ENCODE data around the gene ACSF2. TPM values are rescaled to one million over a fixed set of nuclear protein-coding genes. Genes with fewer than 3 reads are reported as not detected.

Gene ACSF2
- total and polyA plus RNA-seq, 2 donors (not counting 3 experiments of a cell fraction or from before 2014, with no cell fraction given): 33.2 to 37.2 TPM

DNA sequence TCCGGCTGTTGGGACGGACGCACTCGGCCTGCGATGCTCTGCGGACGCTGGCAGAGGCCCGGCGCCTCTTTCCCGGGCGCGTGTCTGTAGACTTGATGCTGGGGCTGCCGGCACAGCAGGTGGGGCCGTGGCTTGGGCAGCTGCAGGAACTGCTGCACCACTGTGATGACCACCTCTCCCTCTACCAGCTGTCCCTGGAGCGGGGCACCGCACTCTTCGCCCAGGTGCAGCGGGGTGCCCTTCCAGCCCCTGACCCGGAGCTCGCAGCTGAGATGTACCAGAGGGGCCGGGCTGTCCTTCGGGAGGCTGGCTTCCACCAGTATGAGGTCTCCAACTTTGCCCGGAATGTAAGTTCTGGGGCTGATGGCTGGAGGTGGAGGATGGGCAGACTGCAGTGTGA is 56.1 kb downstream of the ACSF2 start:
- Histone ChIP-seq H3K36me3 (ENCODE audit: control insufficient read depth in 2 of 2, extremely low read depth in 1 of 2, insufficient read depth in 2 of 2, low read length in 2 of 2) (peaks cover 2 to 13% of the 10 kb centered on the region in 2 experiments), H3K4me2 (ENCODE audit: insufficient read depth, low read length) (no peak overlapping the region), H3K4me1 (ENCODE audit: control insufficient read depth, extremely low read depth, insufficient read depth, low read length) (peaks cover 20% of the 10 kb centered on the region), H3K27ac (ENCODE audit: insufficient read depth, low read depth, low read length) (no peak overlapping the region), H3K9me1 (replicated peaks; ENCODE audit: control insufficient read depth, extremely low read depth, insufficient read depth, low read length) (no peaks in the 10 kb centered on the region), H3K4me3 (replicated peaks in 1 of 3; ENCODE audit: insufficient read depth in 1 of 3, low read depth in 1 of 3, low read length in 3 of 3) (no peak overlapping the region), H3K79me2 (ENCODE audit: control insufficient read depth, insufficient read depth, low read length) (peaks cover 8% of the 10 kb centered on the region), H3K9ac (replicated peaks; ENCODE audit: extremely low read depth, insufficient read depth, low read length) (no peak overlapping the region), H3K9me3 (replicated peaks; ENCODE audit: control insufficient read depth, insufficient read depth, low read length) (no peaks in the 10 kb centered on the region), H4K20me1 (replicated peaks; ENCODE audit: control insufficient read depth, extremely low read depth, insufficient read depth, low read length) (no peaks in the 10 kb centered on the region), H2AFZ (ENCODE audit: low read depth, low read length) (no peak overlapping the region), H3K27me3 (ENCODE audit: control insufficient read depth in 2 of 2, insufficient read depth in 2 of 2, low read length in 2 of 2) (no peaks in the 10 kb centered on the region)
- dilution Hi-C loops (cut with MboI; ENCODE audit: extremely low pct_ligation_motif_present, low sequenced_read_pairs): no loop called here
- ChIA-PET POLR2A (interaction anchor here (0.5 kb wide), 1 partner anchor 99 kb away, joined by 8 read pairs; no protein-coding TSS in a partner anchor), CTCF (interaction anchor here (0.8 to 3.1 kb wide), 5 partner anchors 20 to 301 kb away, joined by 3 to 28 read pairs (median 8); no protein-coding TSS in a partner anchor)
- no peak for DNase-seq (ENCODE audit: low read depth, low spot score)
- intact Hi-C loops (cut with micrococcal nuclease): loop anchor here (1.0 to 5.0 kb wide), 7 partner anchors 19 to 360 kb away; partner anchors contain the start of gene SPATA20
- TF ChIP-seq, protein P1, sequence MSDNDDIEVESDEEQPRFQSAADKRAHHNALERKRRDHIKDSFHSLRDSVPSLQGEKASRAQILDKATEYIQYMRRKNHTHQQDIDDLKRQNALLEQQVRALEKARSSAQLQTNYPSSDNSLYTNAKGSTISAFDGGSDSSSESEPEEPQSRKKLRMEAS (IDR thresholded peaks at IDR 0.05; ENCODE audit: insufficient read depth, insufficient read length): no peak
- no peak for TF ChIP-seq JUN (IDR thresholded peaks at IDR 0.05; ENCODE audit: borderline replicate concordance, insufficient read depth, insufficient read length, low read depth)
- no peak for TF ChIP-seq POLR2A (IDR thresholded peaks at IDR 0.05; ENCODE audit: low read depth, low read length)
- no peak for TF ChIP-seq EZH2 (IDR thresholded peaks at IDR 0.05; ENCODE audit: borderline replicate concordance, low read depth, low read length, severe bottlenecking)
- TF ChIP-seq MYC (IDR thresholded peaks at IDR 0.05; ENCODE audit: low read depth, low read length): no peak
- TF ChIP-seq, protein P2, sequence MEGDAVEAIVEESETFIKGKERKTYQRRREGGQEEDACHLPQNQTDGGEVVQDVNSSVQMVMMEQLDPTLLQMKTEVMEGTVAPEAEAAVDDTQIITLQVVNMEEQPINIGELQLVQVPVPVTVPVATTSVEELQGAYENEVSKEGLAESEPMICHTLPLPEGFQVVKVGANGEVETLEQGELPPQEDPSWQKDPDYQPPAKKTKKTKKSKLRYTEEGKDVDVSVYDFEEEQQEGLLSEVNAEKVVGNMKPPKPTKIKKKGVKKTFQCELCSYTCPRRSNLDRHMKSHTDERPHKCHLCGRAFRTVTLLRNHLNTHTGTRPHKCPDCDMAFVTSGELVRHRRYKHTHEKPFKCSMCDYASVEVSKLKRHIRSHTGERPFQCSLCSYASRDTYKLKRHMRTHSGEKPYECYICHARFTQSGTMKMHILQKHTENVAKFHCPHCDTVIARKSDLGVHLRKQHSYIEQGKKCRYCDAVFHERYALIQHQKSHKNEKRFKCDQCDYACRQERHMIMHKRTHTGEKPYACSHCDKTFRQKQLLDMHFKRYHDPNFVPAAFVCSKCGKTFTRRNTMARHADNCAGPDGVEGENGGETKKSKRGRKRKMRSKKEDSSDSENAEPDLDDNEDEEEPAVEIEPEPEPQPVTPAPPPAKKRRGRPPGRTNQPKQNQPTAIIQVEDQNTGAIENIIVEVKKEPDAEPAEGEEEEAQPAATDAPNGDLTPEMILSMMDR (IDR thresholded peaks at IDR 0.05; ENCODE audit: extremely low read depth in 1 of 2, insufficient read depth in 1 of 2, low read depth in 1 of 2, low read length in 2 of 2): no peak
- no peak for TF ChIP-seq GATA2 (IDR thresholded peaks at IDR 0.05; ENCODE audit: insufficient read depth, insufficient read length, low read depth, low read length)
- TF ChIP-seq POLR2AphosphoS5 (IDR thresholded peaks at IDR 0.05; ENCODE audit: insufficient read depth, low read depth, low read length): no peak
- no peak for TF ChIP-seq FOS (IDR thresholded peaks at IDR 0.05; ENCODE audit: borderline replicate concordance, insufficient read depth, low read length)
- no peak for FAIRE-seq
- no TSS peak for BruUV-seq (replicated peaks)

Measured in endothelial cell of umbilical vein (primary cell).